Adrenal gland (tissue), 5 donors: ENCODE measurements around the gene VSIG10L2.

ENCODE experiments used
- POLR2A ChIP-seq, 2 donors: fragments of 450-650 bp; IDR thresholded peaks; one replicate each; pipeline ENCODE4 v1.6.1; 2017; ENCODE audit warnings: antibody characterized with exemption in 2 of 2, mild to moderate bottlenecking in 2 of 2, moderate library complexity in 1 of 2
- TF ChIP-seq, protein P1 (sequence below), 6 experiments: fragments of 450-650 bp in 4 of 6; fragments of 200-600 bp in 2 of 6; sonication (generic) in 1 of 6; IDR thresholded peaks; 1 replicate in 5 of 6; 2 replicates in 1 of 6; pipeline versions ENCODE4 v1.5.1 to v1.8.0; 2016 to 2021; ENCODE audit warnings: antibody characterized with exemption in 6 of 6, mild to moderate bottlenecking in 2 of 6, moderate library complexity in 1 of 6
- donor health status: DM: no; HTN: no; CAD: no.

DNA sequence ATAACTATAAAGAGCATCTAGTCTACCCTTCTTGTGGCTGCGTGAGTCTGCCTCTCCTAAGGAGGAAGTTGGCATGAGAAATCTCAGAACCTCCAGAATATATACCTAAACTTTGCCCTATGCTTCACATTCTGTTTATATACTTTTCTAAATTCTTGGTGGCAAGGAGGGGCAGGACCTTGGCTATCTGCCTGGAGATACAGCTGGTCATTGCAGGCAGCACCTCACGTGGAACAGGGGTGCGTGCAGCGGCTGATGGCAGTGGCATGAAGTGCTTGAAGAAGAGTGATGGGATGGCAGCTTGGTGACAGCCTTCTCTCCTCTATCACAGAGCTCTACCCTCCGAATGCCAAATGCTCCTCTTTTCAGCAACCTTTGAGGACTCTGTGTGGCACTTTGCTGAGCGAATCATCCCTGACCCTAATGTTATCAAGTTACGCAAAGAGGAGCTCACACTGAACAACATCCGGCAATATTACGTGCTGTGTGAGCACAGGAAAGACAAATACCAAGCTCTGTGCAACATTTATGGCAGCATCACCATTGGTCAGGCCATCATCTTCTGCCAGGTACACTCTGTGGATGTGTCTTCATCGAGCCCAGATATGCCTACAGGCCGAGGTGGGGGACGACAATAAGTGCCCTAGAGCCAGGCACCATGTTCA is 29.0 kb upstream of the VSIG10L2 start:
- TF ChIP-seq, protein P1, sequence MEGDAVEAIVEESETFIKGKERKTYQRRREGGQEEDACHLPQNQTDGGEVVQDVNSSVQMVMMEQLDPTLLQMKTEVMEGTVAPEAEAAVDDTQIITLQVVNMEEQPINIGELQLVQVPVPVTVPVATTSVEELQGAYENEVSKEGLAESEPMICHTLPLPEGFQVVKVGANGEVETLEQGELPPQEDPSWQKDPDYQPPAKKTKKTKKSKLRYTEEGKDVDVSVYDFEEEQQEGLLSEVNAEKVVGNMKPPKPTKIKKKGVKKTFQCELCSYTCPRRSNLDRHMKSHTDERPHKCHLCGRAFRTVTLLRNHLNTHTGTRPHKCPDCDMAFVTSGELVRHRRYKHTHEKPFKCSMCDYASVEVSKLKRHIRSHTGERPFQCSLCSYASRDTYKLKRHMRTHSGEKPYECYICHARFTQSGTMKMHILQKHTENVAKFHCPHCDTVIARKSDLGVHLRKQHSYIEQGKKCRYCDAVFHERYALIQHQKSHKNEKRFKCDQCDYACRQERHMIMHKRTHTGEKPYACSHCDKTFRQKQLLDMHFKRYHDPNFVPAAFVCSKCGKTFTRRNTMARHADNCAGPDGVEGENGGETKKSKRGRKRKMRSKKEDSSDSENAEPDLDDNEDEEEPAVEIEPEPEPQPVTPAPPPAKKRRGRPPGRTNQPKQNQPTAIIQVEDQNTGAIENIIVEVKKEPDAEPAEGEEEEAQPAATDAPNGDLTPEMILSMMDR (IDR thresholded peaks at IDR 0.05), result no peak
- no peak for TF ChIP-seq POLR2A (IDR thresholded peaks at IDR 0.05)
